Left lung (tissue), 10 donors: Measurements from ENCODE around the gene FBP1. TPM values are rescaled to one million over a fixed set of nuclear protein-coding genes. Genes with fewer than 3 reads are reported as not detected.

Experiments
- ATAC-seq: fragments of 200-7000 bp; cut with Tn5 transposase; one replicate; pipeline ENCODE4 v1.9.1; 2020; ENCODE audit warnings: moderate library complexity
- DNase-seq, 4 donors: peaks; one replicate each; pipeline ENCODE4 v3.0.0-alpha.2; 2013 to 2020
- H3K27ac ChIP-seq, 2 donors: fragments of 200-600 bp; sonication (generic) in 1 of 2; one replicate each; pipeline versions ENCODE4 v1.5.0 to v1.8.0; 2020 to 2021
- H3K27me3 ChIP-seq, 2 donors: fragments of 200-600 bp; sonication (generic) in 1 of 2; one replicate each; pipeline versions ENCODE4 v1.5.0 to v1.8.0; 2020 to 2021
- H3K36me3 ChIP-seq, 2 donors: fragments of 200-600 bp; sonication (generic) in 1 of 2; one replicate each; pipeline versions ENCODE4 v1.5.0 to v1.8.0; 2020 to 2021
- H3K4me1 ChIP-seq, 2 donors: fragments of 200-600 bp; one replicate each; pipeline ENCODE4 v1.8.0; 2021
- H3K4me3 ChIP-seq, 2 donors: fragments of 200-600 bp; sonication (generic) in 1 of 2; one replicate each; pipeline versions ENCODE4 v1.5.0 to v1.8.0; 2020 to 2021; ENCODE audit warnings: mild to moderate bottlenecking in 1 of 2
- H3K9me3 ChIP-seq, 2 donors: fragments of 200-600 bp; sonication (generic) in 1 of 2; one replicate each; pipeline versions ENCODE4 v1.5.0 to v1.8.0; 2020 to 2021
- CTCF ChIP-seq, 2 donors: fragments of 200-600 bp; sonication (generic) in 1 of 2; IDR thresholded peaks; one replicate each; pipeline versions ENCODE4 v1.5.0 to v1.8.0; 2021; ENCODE audit warnings: antibody characterized with exemption in 2 of 2
- intact Hi-C, 2 donors: fragments of 100-400 bp; cut with DNase I; formaldehyde crosslinking; loops; one replicate each; pipeline versions ENCODE4 v1.11.2 to v1.14.2; 2022
- polyA plus RNA-seq, 6 donors: library from polyadenylated mRNA; unstranded; fragments of 120-200 nt; gene quantifications; one replicate each; pipeline ENCODE4 v1.2.1, GENCODE V29; 2013; ENCODE audit not compliant: insufficient read length in 6 of 6
- total RNA-seq, 2 donors: library from RNA; stranded (reverse); fragmentation: NEBNext Ultra II Directional; extraction: Animal tissue kit (Norgen Biotek cat#: 25700); gene quantifications; one replicate each; pipeline ENCODE4 v1.2.1, GENCODE V29; 2021
- donor health status: DM: no; HTN: yes; CAD: no.
- donor health status: DM: no; HTN: no; CAD: no.

FBP1 gene
- total and polyA plus RNA-seq, 8 donors: 15.9 to 210 (median 21.9) TPM

GRCh38 chr9:94624629-94625028, 14.7 kb downstream of the FBP1 start:
- H3K27me3 ChIP-seq: no peaks in the 10 kb centered on the region
- H3K9me3 ChIP-seq: no peaks in the 10 kb centered on the region
- H3K36me3 ChIP-seq: no peaks in the 10 kb centered on the region
- TF ChIP-seq CTCF (IDR thresholded peaks at IDR 0.05): no peak
- ATAC-seq: no peak
- intact Hi-C loops: no loop called here
- no peaks in the 10 kb centered on the region for H3K4me1 ChIP-seq
- no peak overlapping the region for H3K4me3 ChIP-seq
- no peak overlapping the region for H3K27ac ChIP-seq
- no peak for DNase-seq

GRCh38 chr9:94623253-94623652, 16.1 kb downstream of the FBP1 start:
- intact Hi-C loops: no loop called here
- Histone ChIP-seq H3K27ac (no peak overlapping the region), H3K27me3 (no peaks in the 10 kb centered on the region), H3K4me1 (no peaks in the 10 kb centered on the region), H3K4me3 (no peak overlapping the region), H3K36me3 (peaks cover 0 to 5% of the 10 kb centered on the region in 2 donors), H3K9me3 (no peaks in the 10 kb centered on the region)
- TF ChIP-seq CTCF (IDR thresholded peaks at IDR 0.05): peak in 1 of 2 donors; percentile 17
- ATAC-seq: peak; percentile 43
- DNase-seq: no peak

GRCh38 chr9:94622087-94622800, 17.1 kb downstream of the FBP1 start:
- Histone ChIP-seq H3K27me3 (no peaks in the 10 kb centered on the region), H3K36me3 (peaks cover 0 to 15% of the 10 kb centered on the region in 2 donors), H3K4me3 (no peak overlapping the region), H3K27ac (no peak overlapping the region), H3K9me3 (no peaks in the 10 kb centered on the region), H3K4me1 (no peaks in the 10 kb centered on the region)
- peak in 1 of 4 donors; percentile 48 for DNase-seq
- ATAC-seq: no peak
- intact Hi-C loops: no loop called here
- no peak for TF ChIP-seq CTCF (IDR thresholded peaks at IDR 0.05)

GRCh38 chr9:94619026-94619425, 20.3 kb downstream of the FBP1 start:
- ATAC-seq: no peak
- intact Hi-C loops: no loop called here
- DNase-seq: no peak
- Histone ChIP-seq H3K9me3 (no peaks in the 10 kb centered on the region), H3K4me1 (no peaks in the 10 kb centered on the region), H3K27ac (no peak overlapping the region), H3K27me3 (no peaks in the 10 kb centered on the region), H3K36me3 (peaks cover 0 to 38% of the 10 kb centered on the region in 2 donors), H3K4me3 (no peak overlapping the region)
- no peak for TF ChIP-seq CTCF (IDR thresholded peaks at IDR 0.05)

GRCh38 chr9:94613003-94613402, 26.3 kb downstream of the FBP1 start:
- H3K36me3 ChIP-seq: peaks cover 0 to 44% of the 10 kb centered on the region in 2 donors
- intact Hi-C loops: no loop called here
- no peak overlapping the region for H3K4me3 ChIP-seq
- DNase-seq (no peak), ATAC-seq (no peak)
- no peaks in the 10 kb centered on the region for H3K4me1 ChIP-seq
- TF ChIP-seq CTCF (IDR thresholded peaks at IDR 0.05): no peak
- H3K27ac ChIP-seq: no peak overlapping the region
- no peaks in the 10 kb centered on the region for H3K9me3 ChIP-seq
- H3K27me3 ChIP-seq: no peaks in the 10 kb centered on the region
